CMK (cell line): ENCODE measurements around the gene SMCO1.
A peak's percentile ranks its signal among the peaks of the same experiment; 100 is the strongest.
"Not testable (repeated sequence)": the region's sequence is repeated elsewhere in the genome, so short reads cannot be mapped to it uniquely, and the experiment has no call there.

Experiments
- DNase-seq: peaks from one replicate; pipeline ENCODE4 v3.0.0-alpha.2; 2010; ENCODE audit warnings: low read depth

SMCO1 gene

DNA sequence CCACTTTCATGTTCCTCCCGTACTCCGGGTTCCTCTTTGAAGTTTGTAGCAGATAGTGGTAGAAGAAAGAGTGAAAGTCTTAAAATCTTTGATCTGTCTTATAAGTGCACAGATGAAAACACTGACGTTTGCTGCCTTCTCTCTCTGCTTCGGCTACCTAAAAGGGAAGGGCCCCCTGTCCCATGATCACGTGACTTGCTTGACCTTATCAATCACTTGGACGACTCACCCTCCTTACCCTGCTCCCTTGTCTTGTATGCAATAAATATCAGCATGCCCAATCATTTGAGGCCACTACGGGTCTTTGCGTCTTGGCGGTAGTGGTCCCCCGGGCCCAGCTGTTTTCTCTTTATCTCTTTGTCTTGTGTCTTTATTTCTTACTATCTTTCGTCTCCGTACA lies 6.1 kb upstream of the SMCO1 start:
- DNase-seq, result not testable (repeated sequence)

DNA sequence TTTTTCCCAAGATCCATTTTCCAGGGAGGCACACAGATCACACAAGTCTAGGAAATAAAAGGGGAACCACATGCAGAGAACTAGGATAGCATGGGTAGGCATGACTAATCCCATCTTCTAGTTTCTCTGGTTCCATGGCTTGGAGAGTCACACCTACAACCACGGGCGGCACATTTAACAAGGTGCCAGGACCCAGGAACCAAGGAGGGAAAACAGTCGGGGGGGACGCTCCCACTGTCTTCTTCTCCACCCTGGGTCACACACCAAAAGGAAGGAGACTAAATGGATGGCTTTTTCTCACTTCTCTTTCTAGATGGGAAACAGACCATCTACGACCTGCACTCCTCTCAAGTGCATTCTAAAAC lies 4.6 kb upstream of the SMCO1 start:
- DNase-seq, result no peak

GRCh38 chr3:196518966-196519717 lies 4.0 kb upstream of the SMCO1 start:
- peak; percentile 77 for DNase-seq

DNA sequence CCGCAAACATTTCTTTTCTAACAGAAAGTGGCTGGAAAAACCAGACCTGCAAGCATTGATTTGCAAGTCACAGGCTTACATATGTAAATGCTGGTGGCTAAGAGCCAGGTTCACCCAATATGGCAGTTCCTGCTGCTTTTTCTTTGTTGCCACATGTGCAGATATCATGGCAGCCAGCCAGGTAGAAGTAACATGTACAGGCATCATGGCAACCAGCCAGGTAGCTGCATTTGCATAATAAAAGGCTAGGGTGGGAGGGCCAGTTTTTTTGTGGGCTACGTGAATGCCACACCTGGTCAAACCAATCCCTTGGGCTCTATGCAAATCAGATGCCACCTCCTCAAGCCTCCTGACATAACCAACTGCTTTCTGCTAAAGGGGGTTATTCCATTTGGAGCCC lies 2.8 kb upstream of the SMCO1 start:
- no peak for DNase-seq

- no peak for DNase-seq
Measured at GRCh38 chr3:196517162-196517800, 2.1 kb upstream of the SMCO1 start.

DNA sequence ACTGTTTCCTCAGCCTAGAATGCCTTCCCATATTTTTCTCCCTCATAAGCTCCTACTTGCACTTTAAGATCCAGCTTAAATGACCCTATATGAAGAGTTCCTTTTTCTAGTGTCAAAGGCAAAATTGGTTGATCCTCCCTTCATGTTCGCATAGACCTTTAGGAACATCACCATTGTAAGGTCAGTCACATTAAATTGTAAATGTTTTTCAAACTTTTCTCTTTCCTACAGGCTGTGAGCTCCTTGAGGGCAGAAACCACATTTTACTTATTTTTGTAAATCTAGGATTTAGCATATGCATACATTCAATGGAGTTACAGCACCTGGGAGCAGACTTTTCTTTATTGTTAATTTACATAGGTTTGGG lies 813 bp downstream of the SMCO1 start:
- DNase-seq, result no peak

DNA sequence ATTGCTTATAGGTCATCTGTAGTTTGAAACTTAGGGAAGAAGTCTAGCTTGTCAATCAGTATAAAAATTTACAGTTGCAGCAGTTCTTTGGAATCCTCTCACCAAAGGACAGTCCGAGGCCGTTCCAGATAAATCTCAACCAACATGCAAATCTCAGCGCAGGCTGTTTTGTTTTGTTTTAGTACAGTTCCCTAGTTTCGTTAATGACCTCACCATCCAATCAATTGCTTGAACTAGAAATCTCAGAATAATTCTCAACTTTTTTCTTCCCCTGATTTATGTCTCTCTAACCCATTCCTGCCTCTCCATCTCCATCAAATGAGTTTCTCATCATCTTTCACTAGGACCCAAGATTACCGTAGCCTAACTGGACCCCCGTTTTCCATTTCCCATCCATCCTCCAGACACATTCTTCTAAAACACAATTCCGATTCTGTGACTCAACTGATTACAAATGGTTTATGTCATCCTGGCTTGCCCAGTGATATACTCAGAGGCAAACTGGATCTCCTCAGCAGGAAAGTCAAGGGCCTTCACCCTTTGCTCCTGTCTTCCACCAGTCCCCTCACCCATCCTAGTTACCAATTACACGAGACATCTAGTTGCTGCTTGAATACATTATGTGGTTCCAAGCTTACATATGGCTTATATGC lies 1.3 kb downstream of the SMCO1 start:
- DNase-seq, result no peak

GRCh38 chr3:196511646-196512425 lies 3.3 kb downstream of the SMCO1 start:
- peak; percentile 97 for DNase-seq

DNA sequence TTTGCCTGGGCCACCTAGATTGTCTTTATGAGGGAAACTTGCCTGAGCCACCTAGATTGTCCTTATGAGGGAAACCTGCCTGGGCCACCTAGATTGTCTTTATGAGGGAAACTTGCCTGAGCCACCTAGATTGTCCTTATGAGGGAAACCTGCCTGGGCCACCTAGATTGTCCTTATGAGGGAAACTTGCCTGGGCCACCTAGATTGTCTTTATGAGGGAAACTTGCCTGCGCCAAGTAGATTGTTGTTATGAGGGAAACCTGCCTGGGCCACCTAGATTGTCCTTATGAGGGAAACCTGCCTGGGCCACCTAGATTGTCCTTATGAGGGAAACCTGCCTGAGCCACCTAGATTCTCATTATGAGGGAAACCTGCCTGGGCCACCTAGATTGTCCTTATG lies 4.0 kb downstream of the SMCO1 start:
- DNase-seq, result not testable (repeated sequence)

- DNase-seq, result no peak
Measured at GRCh38 chr3:196506687-196507086, 8.5 kb downstream of the SMCO1 start.

GRCh38 chr3:196504556-196504955 lies 10.6 kb downstream of the SMCO1 start:
- DNase-seq, result no peak

GRCh38 chr3:196504077-196504398 lies 11.1 kb downstream of the SMCO1 start:
- not testable (repeated sequence) for DNase-seq

- peak; percentile 81 for DNase-seq
Measured at GRCh38 chr3:196503196-196504076, 11.7 kb downstream of the SMCO1 start, which contains the start of gene RNF168. TSS of gene RNF168 (minus strand) at chr3:196503768. CDS start at chr3:196503173, 595 bp downstream.

GRCh38 chr3:196502775-196503195 lies 12.4 kb downstream of the SMCO1 start:
- DNase-seq, result no peak

DNA sequence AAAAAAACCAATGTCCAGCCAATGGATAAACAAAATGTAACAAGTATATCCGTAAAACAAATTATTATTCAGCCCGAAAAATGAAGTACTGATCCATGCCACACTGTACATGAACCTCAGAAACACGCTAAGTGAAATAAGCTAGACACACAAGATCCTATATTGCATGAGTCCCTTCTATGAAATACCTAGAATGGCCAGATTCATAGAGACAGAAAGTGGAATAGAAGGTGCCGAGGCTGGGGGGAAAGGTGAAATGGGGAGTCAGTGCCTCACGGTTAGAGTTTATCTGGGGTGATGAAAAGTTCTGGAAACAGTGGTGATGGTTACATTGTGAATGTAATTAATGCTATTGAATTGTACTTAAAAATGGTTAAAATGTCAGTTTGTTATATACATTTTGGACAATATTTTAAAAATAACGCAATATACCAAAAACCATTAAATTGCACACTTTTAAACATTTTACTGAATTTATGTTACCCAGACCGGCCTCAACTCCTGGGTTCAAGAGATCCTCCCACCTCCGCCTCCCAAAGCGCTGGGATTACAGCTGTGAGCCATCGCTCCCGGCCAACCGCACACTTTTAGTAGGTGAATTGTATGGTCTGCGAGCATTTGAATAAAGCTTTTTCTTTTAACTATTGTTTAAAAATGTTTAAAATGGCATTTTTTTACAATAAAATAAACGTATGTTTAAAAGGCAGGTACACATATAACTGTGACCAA lies 13.7 kb downstream of the SMCO1 start:
- DNase-seq, result no peak

GRCh38 chr3:196499807-196500524 lies 15.2 kb downstream of the SMCO1 start:
- DNase-seq, result no peak

GRCh38 chr3:196499061-196499460 lies 16.1 kb downstream of the SMCO1 start:
- no peak for DNase-seq

DNA sequence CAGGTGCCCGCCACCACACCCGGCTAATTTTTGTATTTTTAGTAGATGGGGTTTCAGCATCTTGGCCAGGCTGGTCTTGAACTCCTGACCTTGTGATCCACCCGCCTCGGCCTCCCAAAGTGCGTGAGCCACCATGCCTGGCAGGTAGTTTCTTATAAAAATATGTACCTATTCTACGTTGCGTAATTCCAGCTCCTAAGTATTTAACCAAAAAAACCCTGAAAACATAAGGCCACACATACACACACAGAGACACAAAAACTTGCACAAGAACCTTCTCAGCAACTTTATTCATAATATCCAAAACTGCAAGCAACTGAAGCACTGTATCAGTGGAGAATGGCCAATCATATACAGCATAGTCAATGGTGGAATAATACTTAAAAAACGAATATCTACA lies 16.8 kb downstream of the SMCO1 start:
- no peak for DNase-seq

GRCh38 chr3:196496183-196496582 lies 19.0 kb downstream of the SMCO1 start:
- no peak for DNase-seq

DNA sequence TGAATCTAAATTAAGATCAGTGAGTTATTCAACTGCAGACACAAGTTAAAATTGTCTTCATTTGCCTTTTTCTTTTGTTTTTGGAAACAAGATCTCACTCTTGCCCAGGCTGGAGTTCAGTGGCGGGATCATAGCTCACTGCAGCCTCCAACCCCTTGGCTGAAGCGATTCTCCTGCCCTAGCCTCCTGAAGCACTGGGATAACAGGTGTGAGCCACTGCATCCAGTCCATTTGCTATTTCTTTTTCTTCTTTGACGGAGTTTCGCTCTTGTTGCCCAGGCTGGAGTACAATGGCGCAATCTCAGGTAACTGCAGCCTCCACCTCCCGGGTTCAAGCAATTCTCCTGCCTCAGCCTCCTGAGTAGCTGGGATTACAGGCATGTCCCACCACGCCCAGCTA lies 21.9 kb downstream of the SMCO1 start:
- no peak for DNase-seq
